GM21737 (cell line): ENCODE results near the gene CATSPERZ.
"Not testable (repeated sequence)": the region's sequence is repeated elsewhere in the genome, so short reads cannot be mapped to it uniquely, and the experiment has no call there.

Experiments used
- ATAC-seq: cut with Tn5 transposase; IDR thresholded peaks from one replicate; pipeline ENCODE4 v1.9.1; 2021; ENCODE audit warnings: mild to moderate bottlenecking, moderate library complexity; ENCODE audit not compliant: unreplicated experiment

The CATSPERZ gene

GRCh38 chr11:64297699-64298358, 2.3 kb upstream of the CATSPERZ start:
- ATAC-seq, result no peak

- no peak for ATAC-seq
Measured at GRCh38 chr11:64298966-64299846, 952 bp upstream of the CATSPERZ start.

- ATAC-seq, result no peak
Measured at GRCh38 chr11:64303109-64304031, 3.2 kb downstream of the CATSPERZ start.

- no peak for ATAC-seq
Measured at GRCh38 chr11:64304032-64304315, 3.8 kb downstream of the CATSPERZ start.

GRCh38 chr11:64304316-64305072, 4.3 kb downstream of the CATSPERZ start:
- ATAC-seq, result peak; percentile 16

- ATAC-seq, result peak; percentile 64
Measured at GRCh38 chr11:64305075-64305690, 5.0 kb downstream of the CATSPERZ start, which contains the start of gene ESRRA. Gene ESRRA, plus strand, starts transcription at chr11:64305524. Its CDS starts 1,656 bp downstream, at chr11:64307180.

- peak; percentile 21 for ATAC-seq
Measured at GRCh38 chr11:64305691-64306562, 5.8 kb downstream of the CATSPERZ start.

- ATAC-seq, result no peak
Measured at GRCh38 chr11:64306563-64306875, 6.4 kb downstream of the CATSPERZ start.

GRCh38 chr11:64306876-64307622, 6.9 kb downstream of the CATSPERZ start:
- ATAC-seq, result no peak

- not testable (repeated sequence) for ATAC-seq
Measured at GRCh38 chr11:64307795-64308194, 7.6 kb downstream of the CATSPERZ start.

- no peak for ATAC-seq
Measured at GRCh38 chr11:64312947-64313346, 12.8 kb downstream of the CATSPERZ start.

GRCh38 chr11:64313491-64314145, 13.5 kb downstream of the CATSPERZ start:
- no peak for ATAC-seq

- no peak for ATAC-seq
Measured at GRCh38 chr11:64314146-64314804, 14.1 kb downstream of the CATSPERZ start.

GRCh38 chr11:64314805-64315561, 14.8 kb downstream of the CATSPERZ start:
- no peak for ATAC-seq

- ATAC-seq, result not testable (repeated sequence)
Measured at GRCh38 chr11:64315667-64316526, 15.7 kb downstream of the CATSPERZ start.
